Left lung (tissue), 10 donors: ENCODE measurements around the gene ENO3. TPM values are rescaled to one million over a fixed set of nuclear protein-coding genes. Genes with fewer than 3 reads are reported as not detected.
A peak's percentile ranks its signal among the peaks of the same experiment; 100 is the strongest.

ENCODE experiments used
- ATAC-seq: fragments of 200-7000 bp; cut with Tn5 transposase; one replicate; pipeline ENCODE4 v1.9.1; 2020; ENCODE audit warnings: moderate library complexity
- DNase-seq, 4 donors: peaks; one replicate each; pipeline ENCODE4 v3.0.0-alpha.2; 2013 to 2020
- H3K27ac ChIP-seq, 2 donors: fragments of 200-600 bp; sonication (generic) in 1 of 2; one replicate each; pipeline versions ENCODE4 v1.5.0 to v1.8.0; 2020 to 2021
- H3K27me3 ChIP-seq, 2 donors: fragments of 200-600 bp; sonication (generic) in 1 of 2; one replicate each; pipeline versions ENCODE4 v1.5.0 to v1.8.0; 2020 to 2021
- H3K36me3 ChIP-seq, 2 donors: fragments of 200-600 bp; sonication (generic) in 1 of 2; one replicate each; pipeline versions ENCODE4 v1.5.0 to v1.8.0; 2020 to 2021
- H3K4me1 ChIP-seq, 2 donors: fragments of 200-600 bp; one replicate each; pipeline ENCODE4 v1.8.0; 2021
- H3K4me3 ChIP-seq, 2 donors: fragments of 200-600 bp; sonication (generic) in 1 of 2; one replicate each; pipeline versions ENCODE4 v1.5.0 to v1.8.0; 2020 to 2021; ENCODE audit warnings: mild to moderate bottlenecking in 1 of 2
- H3K9me3 ChIP-seq, 2 donors: fragments of 200-600 bp; sonication (generic) in 1 of 2; one replicate each; pipeline versions ENCODE4 v1.5.0 to v1.8.0; 2020 to 2021
- CTCF ChIP-seq, 2 donors: fragments of 200-600 bp; sonication (generic) in 1 of 2; IDR thresholded peaks; one replicate each; pipeline versions ENCODE4 v1.5.0 to v1.8.0; 2021; ENCODE audit warnings: antibody characterized with exemption in 2 of 2
- intact Hi-C, 2 donors: fragments of 100-400 bp; cut with DNase I; formaldehyde crosslinking; loops; one replicate each; pipeline versions ENCODE4 v1.11.2 to v1.14.2; 2022
- polyA plus RNA-seq, 6 donors: library from polyadenylated mRNA; unstranded; fragments of 120-200 nt; gene quantifications; one replicate each; pipeline ENCODE4 v1.2.1, GENCODE V29; 2013; ENCODE audit not compliant: insufficient read length in 6 of 6
- total RNA-seq, 2 donors: library from RNA; stranded (reverse); fragmentation: NEBNext Ultra II Directional; extraction: Animal tissue kit (Norgen Biotek cat#: 25700); gene quantifications; one replicate each; pipeline ENCODE4 v1.2.1, GENCODE V29; 2021
- donor health status: DM: no; HTN: yes; CAD: no.
- donor health status: DM: no; HTN: no; CAD: no.

Gene ENO3
- total and polyA plus RNA-seq, 8 donors, result 10.7 to 22.4 (median 15.6) TPM

- DNase-seq (no peak), ATAC-seq (no peak)
- H3K36me3 ChIP-seq, result peaks cover 0 to 62% of the 10 kb centered on the region in 2 donors
- H3K4me1 ChIP-seq, result peaks cover 17 to 61% of the 10 kb centered on the region in 2 donors
- no peaks in the 10 kb centered on the region for H3K9me3 ChIP-seq
- H3K27me3 ChIP-seq, result no peaks in the 10 kb centered on the region
- peak overlapping the region in 1 of 2 donors; percentile 67 for H3K4me3 ChIP-seq
- H3K27ac ChIP-seq, result peak overlapping the region; percentile 93 to 94
- no peak for TF ChIP-seq CTCF (IDR thresholded peaks at IDR 0.05)
- intact Hi-C loops, result loop anchor here in 1 of 2 donors (10.0 kb wide), 1 partner anchor 65 kb away; the partner anchor contains the start of gene CHRNE
Observed at GRCh38 chr17:4969551-4970173, 18.7 kb downstream of the ENO3 start.

GRCh38 chr17:4970273-4970672 lies 19.4 kb downstream of the ENO3 start:
- intact Hi-C loops, result loop anchor here in 1 of 2 donors (10.0 kb wide), 1 partner anchor 65 kb away; the partner anchor contains the start of gene CHRNE
- no peak for TF ChIP-seq CTCF (IDR thresholded peaks at IDR 0.05)
- ATAC-seq, result no peak
- no peak for DNase-seq
- H3K9me3 ChIP-seq, result no peaks in the 10 kb centered on the region
- no peaks in the 10 kb centered on the region for H3K27me3 ChIP-seq
- H3K4me3 ChIP-seq, result no peak overlapping the region
- peaks cover 0 to 67% of the 10 kb centered on the region in 2 donors for H3K36me3 ChIP-seq
- peak overlapping the region; percentile 93 to 94 for H3K27ac ChIP-seq
- peaks cover 17 to 58% of the 10 kb centered on the region in 2 donors for H3K4me1 ChIP-seq

- ATAC-seq (no peak), DNase-seq (no peak)
- Histone ChIP-seq H3K27ac (no peak overlapping the region), H3K36me3 (peaks cover 0 to 82% of the 10 kb centered on the region in 2 donors), H3K9me3 (no peaks in the 10 kb centered on the region), H3K4me1 (peaks cover 11 to 47% of the 10 kb centered on the region in 2 donors), H3K27me3 (no peaks in the 10 kb centered on the region), H3K4me3 (no peak overlapping the region)
- intact Hi-C loops, result loop anchor here in 1 of 2 donors (10.0 kb wide), 1 partner anchor 67 kb away; the partner anchor contains the start of gene CHRNE
- TF ChIP-seq CTCF (IDR thresholded peaks at IDR 0.05), result no peak
Observed at GRCh38 chr17:4971826-4972225, 20.9 kb downstream of the ENO3 start.

GRCh38 chr17:4972322-4972721 lies 21.4 kb downstream of the ENO3 start:
- no peak for TF ChIP-seq CTCF (IDR thresholded peaks at IDR 0.05)
- Histone ChIP-seq H3K36me3 (peaks cover 0 to 87% of the 10 kb centered on the region in 2 donors), H3K4me3 (no peak overlapping the region), H3K27me3 (no peaks in the 10 kb centered on the region), H3K27ac (no peak overlapping the region), H3K4me1 (peaks cover 11 to 47% of the 10 kb centered on the region in 2 donors), H3K9me3 (no peaks in the 10 kb centered on the region)
- intact Hi-C loops, result loop anchor here in 1 of 2 donors (10.0 kb wide), 1 partner anchor 68 kb away; the partner anchor contains the start of gene CHRNE
- DNase-seq (no peak), ATAC-seq (no peak)

- Histone ChIP-seq H3K27me3 (no peaks in the 10 kb centered on the region), H3K36me3 (peaks cover 0 to 91% of the 10 kb centered on the region in 2 donors), H3K9me3 (no peaks in the 10 kb centered on the region), H3K27ac (peak overlapping the region in 1 of 2 donors; percentile 2), H3K4me1 (peaks cover 11 to 47% of the 10 kb centered on the region in 2 donors), H3K4me3 (no peak overlapping the region)
- ATAC-seq, result no peak
- no peak for DNase-seq
- no peak for TF ChIP-seq CTCF (IDR thresholded peaks at IDR 0.05)
- intact Hi-C loops, result loop anchor here in 1 of 2 donors (10.0 kb wide), 1 partner anchor 68 kb away; the partner anchor contains the start of gene CHRNE
Observed at GRCh38 chr17:4972752-4973151, 21.8 kb downstream of the ENO3 start.
